Measurements from ENCODE around the gene MERTK. TPM values are rescaled to one million over a fixed set of nuclear protein-coding genes. Genes with fewer than 3 reads are reported as not detected.
A peak's percentile ranks its signal among the peaks of the same experiment; 100 is the strongest.

Gene MERTK
- total and polyA plus RNA-seq, 11 donors = 1.9 to 15.2 (median 4.7) TPM

- H3K4me3 ChIP-seq = peak overlapping the region; percentile 52 to 98 (median 89)
- H3K9me3 ChIP-seq = no peaks in the 10 kb centered on the region
- TF ChIP-seq POLR2A (IDR thresholded peaks at IDR 0.05) (no peak), CTCF (IDR thresholded peaks at IDR 0.05) (no peak)
- WGBS, 4 donors = 2 to 7% (median 4%) methylated on average over 7 of the region's 7 CpGs
- intact Hi-C loops (cut with DNase I) = loop anchor here in 5 of 10 donors (5.0 to 10.0 kb wide), 5 partner anchors 60 to 357 kb away; partner anchors contain the start of gene ZC3H8 (in 1 of the 5)
- H3K36me3 ChIP-seq = no peaks in the 10 kb centered on the region
- H3K4me1 ChIP-seq = peaks cover 0 to 42% (median 17%) of the 10 kb centered on the region in 12 donors
- DNase-seq (no peak), ATAC-seq (no peak)
- peak overlapping the region; percentile 61 to 95 (median 92) for H3K27ac ChIP-seq
- H3K27me3 ChIP-seq = no peaks in the 10 kb centered on the region
Measured at GRCh38 chr2:111897630-111897923, 830 bp upstream of the MERTK start.

GRCh38 chr2:111898703-111899514 is 502 bp downstream of the MERTK start:
- TF ChIP-seq CTCF (IDR thresholded peaks at IDR 0.05) (no peak), POLR2A (IDR thresholded peaks at IDR 0.05) (peak in 1 of 2 donors; percentile 18)
- no peaks in the 10 kb centered on the region for H3K9me3 ChIP-seq
- peak in 4 of 5 donors; percentile 35 to 72 (median 52) for DNase-seq
- H3K4me3 ChIP-seq = peak overlapping the region; percentile 52 to 98 (median 89)
- peak overlapping the region; percentile 61 to 95 (median 90) for H3K27ac ChIP-seq
- no peaks in the 10 kb centered on the region for H3K36me3 ChIP-seq
- intact Hi-C loops (cut with DNase I) = loop anchor here in 6 of 10 donors (2.0 to 10.0 kb wide), 7 partner anchors 58 to 356 kb away; partner anchors contain the start of genes TMEM87B (in 1 of the 6) and ZC3H8 (in 1 of the 6)
- 0 to 1% (median 1%) methylated on average over 48 to 70 of the region's 70 CpGs for WGBS, 4 donors
- peak; percentile 5 to 43 (median 15) for ATAC-seq
- H3K4me1 ChIP-seq = peaks cover 0 to 54% (median 27%) of the 10 kb centered on the region in 12 donors
- no peaks in the 10 kb centered on the region for H3K27me3 ChIP-seq

GRCh38 chr2:111900859-111901258 is 2.5 kb downstream of the MERTK start:
- Histone ChIP-seq H3K36me3 (no peaks in the 10 kb centered on the region), H3K27ac (peak overlapping the region in 6 of 12 donors; percentile 5 to 95 (median 21)), H3K9me3 (no peaks in the 10 kb centered on the region), H3K4me1 (peaks cover 0 to 71% (median 44%) of the 10 kb centered on the region in 12 donors), H3K4me3 (peak overlapping the region in 8 of 12 donors; percentile 0 to 94 (median 88)), H3K27me3 (no peaks in the 10 kb centered on the region)
- no peak for TF ChIP-seq POLR2A (IDR thresholded peaks at IDR 0.05)
- peak in 10 of 12 donors; percentile 25 to 60 (median 34) for TF ChIP-seq CTCF (IDR thresholded peaks at IDR 0.05)
- no peak for ATAC-seq
- WGBS, 4 donors = 13 to 33% (median 19%) methylated on average over 3 of the region's 3 CpGs
- peak in 2 of 5 donors; percentile 33 to 36 for DNase-seq
- intact Hi-C loops (cut with DNase I) = loop anchor here in 6 of 10 donors (5.0 to 10.0 kb wide), 4 partner anchors 51 to 74 kb away; no protein-coding TSS in a partner anchor

- Histone ChIP-seq H3K27ac (peak overlapping the region in 9 of 12 donors; percentile 7 to 79 (median 69)), H3K27me3 (no peaks in the 10 kb centered on the region), H3K4me1 (peaks cover 0 to 84% (median 60%) of the 10 kb centered on the region in 12 donors), H3K4me3 (no peak overlapping the region), H3K36me3 (no peaks in the 10 kb centered on the region), H3K9me3 (no peaks in the 10 kb centered on the region)
- TF ChIP-seq POLR2A (IDR thresholded peaks at IDR 0.05) (no peak), CTCF (IDR thresholded peaks at IDR 0.05) (no peak)
- intact Hi-C loops (cut with DNase I) = loop anchor here in 6 of 10 donors (5.0 to 10.0 kb wide), 4 partner anchors 49 to 71 kb away; no protein-coding TSS in a partner anchor
- DNase-seq (no peak), ATAC-seq (no peak)
- 49 to 70% (median 60%) methylated on average over 3 of the region's 3 CpGs for WGBS, 4 donors
Measured at GRCh38 chr2:111903516-111903915, 5.1 kb downstream of the MERTK start.
